ENCODE measurements around the gene EDIL3.

DNA sequence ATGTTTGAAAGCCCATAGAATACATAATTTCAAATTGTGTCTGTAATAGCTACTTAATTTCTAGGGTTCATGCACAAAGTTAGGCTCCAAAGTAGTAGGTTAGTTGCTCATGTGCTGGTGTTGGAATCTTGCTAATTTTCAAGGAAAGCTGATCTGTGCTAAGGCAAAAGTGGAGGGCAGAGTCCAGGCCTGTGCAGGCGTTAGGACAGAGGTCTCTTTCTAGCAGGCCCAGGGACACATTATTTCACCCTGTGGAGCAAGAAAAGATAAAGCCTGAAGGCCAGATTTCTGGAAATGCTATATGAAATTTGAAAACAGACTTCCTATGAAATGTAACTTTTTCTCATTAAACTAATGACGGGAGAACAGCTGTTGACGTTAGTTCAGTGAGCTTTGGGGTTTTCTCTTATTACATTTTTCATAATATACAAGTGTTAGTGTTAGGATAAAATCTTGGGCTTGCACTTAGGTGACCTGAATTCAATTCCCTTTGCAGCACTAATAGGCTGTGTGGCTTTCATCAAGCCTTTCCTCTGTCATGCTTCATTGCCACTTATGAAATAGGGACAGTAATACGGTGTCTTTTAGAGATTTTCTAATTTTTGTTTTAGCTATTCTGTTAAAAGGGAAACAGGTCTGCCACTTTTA is 467.3 kb downstream of the EDIL3 start:
- no peak for TF ChIP-seq POLR2A (IDR thresholded peaks at IDR 0.05)
- TF ChIP-seq, protein P1, sequence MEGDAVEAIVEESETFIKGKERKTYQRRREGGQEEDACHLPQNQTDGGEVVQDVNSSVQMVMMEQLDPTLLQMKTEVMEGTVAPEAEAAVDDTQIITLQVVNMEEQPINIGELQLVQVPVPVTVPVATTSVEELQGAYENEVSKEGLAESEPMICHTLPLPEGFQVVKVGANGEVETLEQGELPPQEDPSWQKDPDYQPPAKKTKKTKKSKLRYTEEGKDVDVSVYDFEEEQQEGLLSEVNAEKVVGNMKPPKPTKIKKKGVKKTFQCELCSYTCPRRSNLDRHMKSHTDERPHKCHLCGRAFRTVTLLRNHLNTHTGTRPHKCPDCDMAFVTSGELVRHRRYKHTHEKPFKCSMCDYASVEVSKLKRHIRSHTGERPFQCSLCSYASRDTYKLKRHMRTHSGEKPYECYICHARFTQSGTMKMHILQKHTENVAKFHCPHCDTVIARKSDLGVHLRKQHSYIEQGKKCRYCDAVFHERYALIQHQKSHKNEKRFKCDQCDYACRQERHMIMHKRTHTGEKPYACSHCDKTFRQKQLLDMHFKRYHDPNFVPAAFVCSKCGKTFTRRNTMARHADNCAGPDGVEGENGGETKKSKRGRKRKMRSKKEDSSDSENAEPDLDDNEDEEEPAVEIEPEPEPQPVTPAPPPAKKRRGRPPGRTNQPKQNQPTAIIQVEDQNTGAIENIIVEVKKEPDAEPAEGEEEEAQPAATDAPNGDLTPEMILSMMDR (IDR thresholded peaks at IDR 0.05): no peak

Data from upper lobe of left lung (tissue), 4 donors.